GOT3 (cell line): ENCODE results near the gene DRGX.

ENCODE experiments used
- DNase-seq: peaks from one replicate; lab custom pipeline; 2025; ENCODE audit warnings: mixed read lengths; lab: John Stamatoyannopoulos, UW

The DRGX gene

GRCh38 chr10:49395741-49396665, at the start of gene DRGX:
Gene DRGX, minus strand, starts transcription at chr10:49396089. Its CDS starts 649 bp downstream, at chr10:49395440.
- no peak for DNase-seq

GRCh38 chr10:49444349-49444748, 48.5 kb upstream of the DRGX start:
- no peak for DNase-seq

GRCh38 chr10:49442863-49443262, 47.0 kb upstream of the DRGX start:
- DNase-seq, result no peak

DNA sequence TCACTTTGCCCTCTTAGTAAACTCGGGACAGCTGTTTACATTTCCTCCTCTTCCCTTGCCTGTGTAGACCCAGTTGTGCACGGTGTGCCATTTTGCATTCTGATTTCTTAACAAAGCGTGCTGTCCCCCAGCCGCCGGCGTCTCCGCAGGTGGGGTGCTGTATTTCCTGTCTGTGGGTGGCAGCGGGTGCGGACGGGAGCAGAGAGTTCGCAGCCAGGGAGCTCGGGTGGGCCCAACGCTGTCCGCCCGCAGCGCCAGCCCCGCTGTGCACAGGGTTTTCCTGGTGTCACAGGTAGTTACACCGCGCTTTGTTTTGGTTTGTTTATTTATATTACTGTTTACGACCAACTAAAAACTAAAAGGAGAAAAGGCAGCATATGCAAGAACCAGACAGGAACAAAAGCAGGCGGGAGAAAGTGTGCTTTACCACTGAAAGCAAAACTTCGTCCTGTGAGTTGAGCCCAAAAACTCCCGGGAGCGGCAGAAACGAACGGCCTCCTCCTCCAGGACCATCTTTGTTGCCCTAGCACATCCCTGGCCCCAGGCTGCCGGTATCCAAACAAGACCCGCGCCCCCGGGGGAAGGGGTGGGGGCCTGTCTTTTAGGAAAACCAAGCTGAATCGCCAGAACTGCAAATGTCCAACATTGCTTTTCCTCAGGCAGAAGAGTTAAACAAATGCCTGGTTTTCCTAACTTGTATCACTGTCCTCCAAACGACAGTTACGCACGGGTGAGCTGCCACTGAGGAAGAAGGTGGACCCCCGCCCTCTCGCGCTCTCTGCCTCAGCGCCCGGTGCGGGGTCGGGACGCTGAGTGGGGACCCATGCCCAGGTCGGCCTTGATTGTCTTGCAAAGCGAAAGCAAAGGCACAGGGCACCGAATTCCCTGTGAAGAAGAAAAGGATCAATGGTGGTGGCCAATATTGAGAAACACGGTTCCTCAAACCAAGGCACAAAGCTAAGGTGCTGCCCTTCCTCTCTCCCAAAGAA, 45.9 kb upstream of the DRGX start:
- no peak for DNase-seq

GRCh38 chr10:49435225-49435624, 39.3 kb upstream of the DRGX start:
- DNase-seq, result no peak

DNA sequence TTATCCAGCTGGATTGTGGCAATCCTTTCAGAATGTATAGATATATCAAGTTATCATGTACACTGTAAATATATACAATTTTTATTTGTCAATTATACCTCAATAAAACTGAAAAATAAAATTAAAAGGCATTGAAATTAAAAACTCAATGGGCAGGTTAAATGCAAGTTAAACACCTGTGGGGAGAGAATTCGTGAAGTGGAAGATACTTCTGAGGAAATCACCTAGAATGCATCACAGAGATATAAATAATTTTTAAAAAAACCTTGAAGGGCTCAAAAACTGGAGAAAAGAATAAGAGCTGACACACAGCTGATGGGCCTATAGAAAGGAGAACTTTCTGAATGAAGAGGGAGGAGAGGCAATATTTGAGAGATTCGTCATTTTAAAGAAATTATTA, 37.2 kb upstream of the DRGX start:
- no peak for DNase-seq

GRCh38 chr10:49431426-49431825, 35.5 kb upstream of the DRGX start:
- DNase-seq, result no peak

- no peak for DNase-seq
Observed at GRCh38 chr10:49429458-49429857, 33.6 kb upstream of the DRGX start.

DNA sequence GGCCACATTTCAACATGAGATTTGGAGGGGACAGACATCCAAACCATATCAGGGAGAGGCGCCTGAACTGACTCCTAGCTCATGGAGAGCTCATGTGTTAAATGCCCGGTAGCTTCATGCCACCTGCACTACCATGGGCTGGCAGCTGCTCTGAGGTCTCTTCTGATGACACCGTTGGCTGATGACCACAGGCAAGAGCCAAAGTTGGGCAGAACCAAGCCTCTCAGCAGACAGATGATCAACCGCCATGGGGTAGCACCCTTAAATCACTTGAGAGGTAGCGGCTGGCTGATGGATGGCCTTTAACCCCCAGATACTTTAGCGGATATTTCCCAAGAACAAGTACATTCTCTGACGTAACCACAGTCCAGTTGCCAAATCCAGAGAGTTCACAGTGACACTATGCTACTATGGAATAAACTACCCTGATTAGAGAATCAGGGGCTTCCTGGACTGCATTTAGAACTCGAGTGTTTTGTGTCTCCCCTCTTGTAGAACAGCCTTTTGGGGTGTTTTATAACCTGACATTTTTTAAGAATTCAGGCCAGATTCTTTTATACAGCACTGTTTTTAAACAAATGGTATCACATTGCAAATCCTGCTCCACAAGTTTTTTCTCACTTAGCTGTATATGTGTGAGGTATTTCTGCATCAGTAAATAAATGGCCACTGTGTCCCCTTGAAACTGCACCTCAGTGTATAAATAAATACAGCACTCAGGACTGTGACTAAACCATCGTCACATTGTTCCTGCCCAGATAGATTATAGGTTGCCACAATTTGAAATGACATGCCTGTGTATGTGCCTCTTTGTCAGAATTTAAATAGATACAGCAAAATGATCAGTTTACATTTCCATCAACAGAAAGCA, 30.8 kb upstream of the DRGX start:
- DNase-seq, result no peak

GRCh38 chr10:49419005-49419404, 23.1 kb upstream of the DRGX start:
- DNase-seq, result no peak

DNA sequence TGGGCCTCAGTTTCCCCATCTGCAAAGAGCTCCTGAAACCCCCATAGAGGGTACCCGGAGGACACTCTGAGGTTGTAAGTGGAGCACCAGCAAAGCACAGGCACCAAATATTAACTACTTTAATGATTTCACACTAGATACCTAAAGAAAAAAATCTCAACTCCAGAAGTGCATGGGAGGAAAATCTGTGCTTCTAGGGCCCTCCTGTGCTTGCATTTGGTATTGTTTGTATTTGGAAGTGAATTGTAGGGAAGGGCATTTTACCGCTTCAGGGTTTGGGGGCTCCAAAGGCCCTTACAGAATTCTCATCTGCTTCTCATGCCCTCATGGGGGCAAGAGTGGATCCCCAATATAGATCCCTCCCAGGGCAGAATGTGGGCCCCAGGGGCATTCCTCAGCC, 22.4 kb upstream of the DRGX start:
- no peak for DNase-seq

DNA sequence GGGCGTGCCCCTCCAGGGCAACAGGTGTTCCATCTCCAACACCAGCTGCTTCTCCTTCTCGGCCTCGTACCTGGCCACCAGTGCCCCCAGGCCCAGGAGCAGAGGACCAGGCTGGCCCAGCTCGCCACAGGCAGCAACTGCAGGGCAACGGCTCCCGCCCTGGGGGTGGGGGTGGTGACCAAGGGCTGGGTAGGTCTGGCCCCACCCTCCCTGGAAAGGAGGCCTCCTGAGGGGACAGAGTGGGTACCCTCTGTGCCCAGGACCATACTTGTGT, 22.1 kb upstream of the DRGX start:
- DNase-seq, result no peak

- DNase-seq, result no peak
Observed at GRCh38 chr10:49417311-49418052, 21.6 kb upstream of the DRGX start.

DNA sequence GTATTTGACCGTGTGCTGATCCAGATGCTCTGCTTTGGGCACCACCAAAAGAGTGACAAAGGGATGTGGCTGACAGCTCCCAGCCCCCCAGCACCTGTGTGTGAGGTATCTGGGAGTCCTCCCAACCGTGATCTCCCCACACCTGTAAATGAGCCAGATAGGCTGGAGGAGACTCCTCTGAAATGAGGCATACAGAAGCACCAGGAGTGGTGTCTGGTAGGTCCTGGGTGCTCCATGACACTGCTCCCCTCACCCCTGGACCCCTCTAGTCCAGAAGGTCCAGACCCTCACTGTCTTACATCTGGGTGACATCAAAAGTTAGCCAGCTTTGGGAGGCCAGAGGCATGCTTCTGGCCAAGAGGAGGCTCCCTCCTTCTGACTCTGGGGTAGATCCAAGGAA, 20.0 kb upstream of the DRGX start:
- DNase-seq, result no peak

DNA sequence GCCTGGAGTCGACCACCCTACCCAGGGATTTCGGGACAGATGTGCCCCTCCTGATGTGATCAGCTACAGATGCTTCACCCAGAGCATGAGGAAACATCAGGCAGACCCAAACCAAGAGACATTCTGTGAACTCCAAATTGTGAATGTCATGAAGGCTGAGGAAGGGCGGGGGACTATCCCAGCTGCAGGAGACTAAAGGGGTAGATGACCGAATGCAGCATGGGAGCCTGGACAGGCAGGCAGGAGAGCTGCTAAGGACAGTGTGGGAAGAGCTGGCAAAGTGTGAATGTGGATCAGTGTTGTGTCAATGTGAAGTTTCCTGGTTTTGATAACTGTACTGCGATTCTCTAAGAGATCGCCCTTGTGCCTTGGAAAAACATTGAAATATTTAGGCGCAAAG, 19.2 kb upstream of the DRGX start:
- no peak for DNase-seq

DNA sequence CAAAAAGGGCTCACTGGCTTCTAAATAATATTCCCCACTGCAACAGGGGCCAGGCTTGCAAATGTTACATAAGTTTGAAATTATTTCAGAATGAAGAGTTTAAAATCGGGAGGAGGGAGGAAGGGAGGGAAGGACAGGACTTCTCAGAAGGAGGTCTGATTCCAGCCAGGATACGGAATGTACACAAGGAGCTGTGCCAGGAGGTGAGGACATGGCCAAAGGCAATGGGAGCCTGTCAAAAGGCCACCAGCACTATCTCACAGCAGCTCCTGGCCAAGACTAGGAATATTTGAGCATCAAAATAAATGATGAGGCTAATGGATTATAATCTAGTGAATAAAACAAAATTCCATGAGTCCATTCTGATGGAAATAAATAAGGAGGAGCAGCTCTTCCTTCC, 18.6 kb upstream of the DRGX start:
- no peak for DNase-seq

DNA sequence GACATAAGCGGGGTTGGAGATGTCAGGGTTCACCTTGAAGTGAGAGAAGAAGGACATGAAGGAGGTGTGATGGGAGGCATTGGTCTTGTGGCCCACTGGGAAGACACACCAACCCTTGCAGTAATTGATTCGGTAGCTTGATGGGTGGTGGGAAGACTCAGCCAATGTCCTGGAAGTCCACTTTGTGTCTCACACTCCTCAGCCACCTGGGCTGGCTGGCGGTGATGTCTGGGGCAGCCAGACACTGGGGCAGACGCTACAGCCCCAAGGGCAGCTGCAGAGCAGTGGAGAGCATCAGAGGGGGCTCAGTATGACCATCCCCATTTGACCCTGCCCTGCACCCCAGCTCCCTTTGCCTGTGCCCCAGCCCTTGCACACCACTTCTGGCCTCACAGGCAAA, 16.7 kb upstream of the DRGX start:
- DNase-seq, result no peak

DNA sequence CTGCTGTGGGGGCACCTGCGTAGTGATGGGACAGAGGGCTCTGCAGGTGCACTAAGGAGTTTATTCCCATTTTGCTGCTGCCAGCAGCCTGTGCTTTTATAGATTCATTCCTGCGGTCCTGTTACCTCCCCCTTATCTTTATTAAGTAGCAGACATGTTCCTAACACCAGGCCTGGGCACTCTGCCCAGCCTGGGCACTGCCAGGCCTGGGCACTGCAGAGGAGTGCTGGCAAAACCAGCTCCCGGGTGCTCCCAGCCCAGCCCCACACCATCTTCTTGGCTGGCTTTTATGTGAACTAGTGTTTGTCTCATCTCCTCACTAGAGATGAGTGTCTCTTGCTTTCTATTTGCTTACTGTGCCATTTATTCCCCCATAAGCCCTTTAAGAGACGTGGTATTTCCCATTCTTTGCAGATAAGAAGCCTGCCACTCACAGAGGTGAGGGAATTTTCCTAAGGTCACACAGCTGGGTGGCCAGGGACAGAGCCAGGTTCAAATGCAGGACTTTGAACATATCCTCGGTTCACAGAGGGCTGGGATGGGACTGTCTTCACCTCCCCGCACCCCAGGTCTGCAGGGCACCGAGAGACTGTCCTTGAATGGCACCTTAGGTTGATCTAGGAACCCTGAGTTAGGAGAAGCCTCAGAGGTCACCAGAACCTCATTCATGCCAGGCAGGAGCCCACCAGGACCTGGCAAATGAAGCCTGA, 14.6 kb upstream of the DRGX start:
- no peak for DNase-seq

GRCh38 chr10:49409755-49410154, 13.9 kb upstream of the DRGX start:
- no peak for DNase-seq

GRCh38 chr10:49408519-49409306, 12.8 kb upstream of the DRGX start:
- no peak for DNase-seq
